ENCODE measurements around the gene RNU5D-1.

Gene RNU5D-1

GRCh38 chr1:44724955-44725698, 5.8 kb downstream of the RNU5D-1 start:
- no peak for DNase-seq (ENCODE audit: low read depth, low spot score)
- no peak for TF ChIP-seq CTCF (IDR thresholded peaks at IDR 0.05; ENCODE audit: low read depth, low read length)
- no peak overlapping the region for H3K4me3 ChIP-seq (ENCODE audit: low read depth, low read length)
- in situ Hi-C loops (cut with HindIII; ENCODE audit: low sequenced_read_pairs), result no loop called here

GRCh38 chr1:44724296-44724954, 6.5 kb downstream of the RNU5D-1 start:
- in situ Hi-C loops (cut with HindIII; ENCODE audit: low sequenced_read_pairs), result no loop called here
- no peak for TF ChIP-seq CTCF (IDR thresholded peaks at IDR 0.05; ENCODE audit: low read depth, low read length)
- no peak overlapping the region for H3K4me3 ChIP-seq (ENCODE audit: low read depth, low read length)
- no peak for DNase-seq (ENCODE audit: low read depth, low spot score)

DNA sequence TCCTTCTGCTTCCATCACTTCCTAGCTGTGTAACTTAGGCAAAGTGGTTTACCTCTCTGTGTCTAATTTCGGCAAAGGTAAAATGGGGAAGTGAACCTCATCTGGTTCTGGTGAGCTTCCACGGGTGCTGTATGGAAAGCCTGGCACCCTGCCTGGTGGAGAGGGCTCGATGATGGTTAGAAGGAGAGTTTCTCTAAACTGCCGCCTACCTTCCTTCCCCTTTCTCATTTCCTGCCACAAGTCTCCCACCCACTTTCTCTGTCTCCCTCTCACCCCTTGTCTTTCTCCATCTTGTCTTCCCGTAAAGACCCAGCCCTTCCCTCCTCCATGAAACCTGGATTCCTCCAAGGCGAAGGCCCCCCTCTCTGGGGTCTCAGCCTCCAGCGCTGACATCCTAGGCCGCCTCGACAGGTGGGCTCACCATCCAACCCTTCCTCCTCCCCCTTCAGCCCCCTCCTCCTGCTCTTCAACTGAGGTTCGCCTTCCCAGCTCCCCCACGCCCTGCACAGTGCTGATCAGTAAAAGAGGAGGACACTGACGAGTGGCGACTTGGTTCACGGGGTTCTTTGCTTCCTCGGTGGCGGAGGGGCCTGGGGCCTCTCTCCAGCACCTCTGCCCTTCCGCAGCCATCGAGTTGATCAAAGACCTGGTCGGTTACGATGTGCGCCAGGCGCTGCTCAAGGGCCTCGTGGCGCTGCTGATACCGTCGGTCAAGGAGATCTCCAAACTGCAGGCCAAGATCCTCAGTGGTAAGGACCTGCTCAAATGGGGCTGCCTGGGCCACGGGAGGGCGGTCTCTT, 7.3 kb downstream of the RNU5D-1 start:
- in situ Hi-C loops (cut with HindIII; ENCODE audit: low sequenced_read_pairs), result no loop called here
- no peak for DNase-seq (ENCODE audit: low read depth, low spot score)
- TF ChIP-seq CTCF (IDR thresholded peaks at IDR 0.05; ENCODE audit: low read depth, low read length), result no peak
- H3K4me3 ChIP-seq (ENCODE audit: low read depth, low read length), result no peak overlapping the region

DNA sequence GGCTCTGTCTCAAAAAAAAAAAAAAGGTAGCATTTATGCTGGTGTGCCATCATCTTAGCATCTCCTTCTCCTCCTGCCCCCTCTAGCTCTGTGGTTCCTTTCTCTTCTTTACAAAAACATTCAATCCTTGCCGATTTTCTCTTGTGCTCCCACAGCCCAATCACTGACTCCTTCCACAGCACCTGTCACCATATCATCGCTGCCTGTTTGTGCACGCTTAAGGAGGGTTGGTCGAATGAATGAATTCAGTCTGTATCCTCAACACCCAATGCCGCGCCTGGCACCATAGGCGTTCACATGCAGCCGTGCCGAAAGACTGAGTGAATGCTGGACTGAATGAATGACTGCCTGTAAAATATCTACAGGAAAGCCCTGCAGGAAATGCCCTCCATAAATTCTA, 7.9 kb downstream of the RNU5D-1 start:
- H3K4me3 ChIP-seq (ENCODE audit: low read depth, low read length), result no peak overlapping the region
- no peak for DNase-seq (ENCODE audit: low read depth, low spot score)
- no peak for TF ChIP-seq CTCF (IDR thresholded peaks at IDR 0.05; ENCODE audit: low read depth, low read length)
- in situ Hi-C loops (cut with HindIII; ENCODE audit: low sequenced_read_pairs), result no loop called here

GRCh38 chr1:44721485-44722361, 9.2 kb downstream of the RNU5D-1 start:
- H3K4me3 ChIP-seq (ENCODE audit: low read depth, low read length), result no peak overlapping the region
- DNase-seq (ENCODE audit: low read depth, low spot score), result peak; percentile 96
- no peak for TF ChIP-seq CTCF (IDR thresholded peaks at IDR 0.05; ENCODE audit: low read depth, low read length)
- in situ Hi-C loops (cut with HindIII; ENCODE audit: low sequenced_read_pairs), result no loop called here

DNA sequence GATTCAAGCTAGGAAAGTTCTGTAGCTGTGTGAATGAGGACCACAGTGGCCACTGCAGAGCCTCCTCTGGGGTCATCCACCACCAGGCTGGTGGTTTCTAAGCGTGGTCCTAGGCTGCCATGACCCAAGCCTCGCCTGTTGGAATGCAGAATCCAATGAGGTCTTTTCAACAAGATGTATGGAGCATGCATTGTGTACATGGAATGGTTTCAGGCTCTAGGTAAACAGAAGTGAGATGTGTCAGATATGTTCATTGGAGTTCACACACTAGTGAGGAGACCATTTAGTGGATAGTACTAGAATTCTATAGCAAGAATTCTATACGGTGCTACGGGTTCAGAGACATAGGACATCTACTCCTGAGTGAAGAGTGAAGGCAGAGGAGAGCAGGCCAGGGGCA, 10.7 kb downstream of the RNU5D-1 start:
- in situ Hi-C loops (cut with HindIII; ENCODE audit: low sequenced_read_pairs), result no loop called here
- TF ChIP-seq CTCF (IDR thresholded peaks at IDR 0.05; ENCODE audit: low read depth, low read length), result no peak
- no peak overlapping the region for H3K4me3 ChIP-seq (ENCODE audit: low read depth, low read length)
- no peak for DNase-seq (ENCODE audit: low read depth, low spot score)
